OCI-LY3 (cell line): ENCODE results near the gene CEP112.

Source experiments
- CTCF ChIP-seq: fragments of 200-600, 300-600 bp; sonication (generic); IDR thresholded peaks from 2 replicates; pipeline ENCODE4 v1.5.1; 2014; ENCODE audit warnings: antibody characterized with exemption, low read length, low read depth
- EZH2phosphoT487 ChIP-seq: fragments of 200-600 bp; shearing (Covaris generic); IDR thresholded peaks from 2 replicates; pipeline ENCODE4 v1.6.1; 2018; ENCODE audit warnings: antibody characterized with exemption, mixed run types, low read depth

- no peak for TF ChIP-seq CTCF
- no peak for TF ChIP-seq EZH2phosphoT487
These were observed 42.7 kb upstream of the CEP112 start for GRCh38 chr17:66234611-66235010.
